ENCODE results near the gene LRP1B. TPM values are rescaled to one million over a fixed set of nuclear protein-coding genes. Genes with fewer than 3 reads are reported as not detected.

Gene LRP1B
- total RNA-seq, 1 donor from 2014 or later = 0.54 TPM

GRCh38 chr2:141475801-141476200 lies 655.0 kb downstream of the LRP1B start:
- no peaks in the 10 kb centered on the region for H3K27me3 Mint-ChIP-seq (ENCODE audit: low read depth)
- no peak for DNase-seq (ENCODE audit: low read depth, low spot score)
- H3K4me3 Mint-ChIP-seq = no peak overlapping the region
- no peaks in the 10 kb centered on the region for H3K4me1 Mint-ChIP-seq
- H3K36me3 Mint-ChIP-seq (ENCODE audit: low read depth) = no peaks in the 10 kb centered on the region
- H3K27ac Mint-ChIP-seq (ENCODE audit: unreplicated experiment) = no peak overlapping the region
- H3K9me3 Mint-ChIP-seq = no peaks in the 10 kb centered on the region
- TF ChIP-seq, protein P1, sequence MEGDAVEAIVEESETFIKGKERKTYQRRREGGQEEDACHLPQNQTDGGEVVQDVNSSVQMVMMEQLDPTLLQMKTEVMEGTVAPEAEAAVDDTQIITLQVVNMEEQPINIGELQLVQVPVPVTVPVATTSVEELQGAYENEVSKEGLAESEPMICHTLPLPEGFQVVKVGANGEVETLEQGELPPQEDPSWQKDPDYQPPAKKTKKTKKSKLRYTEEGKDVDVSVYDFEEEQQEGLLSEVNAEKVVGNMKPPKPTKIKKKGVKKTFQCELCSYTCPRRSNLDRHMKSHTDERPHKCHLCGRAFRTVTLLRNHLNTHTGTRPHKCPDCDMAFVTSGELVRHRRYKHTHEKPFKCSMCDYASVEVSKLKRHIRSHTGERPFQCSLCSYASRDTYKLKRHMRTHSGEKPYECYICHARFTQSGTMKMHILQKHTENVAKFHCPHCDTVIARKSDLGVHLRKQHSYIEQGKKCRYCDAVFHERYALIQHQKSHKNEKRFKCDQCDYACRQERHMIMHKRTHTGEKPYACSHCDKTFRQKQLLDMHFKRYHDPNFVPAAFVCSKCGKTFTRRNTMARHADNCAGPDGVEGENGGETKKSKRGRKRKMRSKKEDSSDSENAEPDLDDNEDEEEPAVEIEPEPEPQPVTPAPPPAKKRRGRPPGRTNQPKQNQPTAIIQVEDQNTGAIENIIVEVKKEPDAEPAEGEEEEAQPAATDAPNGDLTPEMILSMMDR (conservative IDR thresholded peaks at IDR 0.05) = no peak

GRCh38 chr2:141468761-141469160 lies 662.1 kb downstream of the LRP1B start:
- H3K4me1 Mint-ChIP-seq = no peaks in the 10 kb centered on the region
- DNase-seq (ENCODE audit: low read depth, low spot score) = no peak
- H3K4me3 Mint-ChIP-seq = no peak overlapping the region

GRCh38 chr2:141467331-141467730 lies 663.5 kb downstream of the LRP1B start:
- no peaks in the 10 kb centered on the region for H3K9me3 Mint-ChIP-seq
- no peak overlapping the region for H3K27ac Mint-ChIP-seq (ENCODE audit: unreplicated experiment)
- TF ChIP-seq, protein P1 (conservative IDR thresholded peaks at IDR 0.05) = no peak
- DNase-seq (ENCODE audit: low read depth, low spot score) = no peak
- H3K4me1 Mint-ChIP-seq = no peaks in the 10 kb centered on the region
- no peaks in the 10 kb centered on the region for H3K36me3 Mint-ChIP-seq (ENCODE audit: low read depth)
- H3K27me3 Mint-ChIP-seq (ENCODE audit: low read depth) = no peaks in the 10 kb centered on the region
- no peak overlapping the region for H3K4me3 Mint-ChIP-seq

More at GRCh38 chr2:141468761-141469160, 662.1 kb downstream of the LRP1B start:
- TF ChIP-seq, protein P1 (conservative IDR thresholded peaks at IDR 0.05) = no peak
- no peak overlapping the region for H3K27ac Mint-ChIP-seq (ENCODE audit: unreplicated experiment)
- no peaks in the 10 kb centered on the region for H3K36me3 Mint-ChIP-seq (ENCODE audit: low read depth)
- H3K9me3 Mint-ChIP-seq = no peaks in the 10 kb centered on the region
- H3K27me3 Mint-ChIP-seq (ENCODE audit: low read depth) = no peaks in the 10 kb centered on the region

GRCh38 chr2:141464995-141465394 lies 665.8 kb downstream of the LRP1B start:
- TF ChIP-seq, protein P1 (conservative IDR thresholded peaks at IDR 0.05) = no peak
- DNase-seq (ENCODE audit: low read depth, low spot score) = no peak
- H3K4me1 Mint-ChIP-seq = no peaks in the 10 kb centered on the region
- no peaks in the 10 kb centered on the region for H3K27me3 Mint-ChIP-seq (ENCODE audit: low read depth)
- no peak overlapping the region for H3K4me3 Mint-ChIP-seq
- H3K36me3 Mint-ChIP-seq (ENCODE audit: low read depth) = no peaks in the 10 kb centered on the region
- H3K27ac Mint-ChIP-seq (ENCODE audit: unreplicated experiment) = no peak overlapping the region
- H3K9me3 Mint-ChIP-seq = peaks cover 3% of the 10 kb centered on the region

DNA sequence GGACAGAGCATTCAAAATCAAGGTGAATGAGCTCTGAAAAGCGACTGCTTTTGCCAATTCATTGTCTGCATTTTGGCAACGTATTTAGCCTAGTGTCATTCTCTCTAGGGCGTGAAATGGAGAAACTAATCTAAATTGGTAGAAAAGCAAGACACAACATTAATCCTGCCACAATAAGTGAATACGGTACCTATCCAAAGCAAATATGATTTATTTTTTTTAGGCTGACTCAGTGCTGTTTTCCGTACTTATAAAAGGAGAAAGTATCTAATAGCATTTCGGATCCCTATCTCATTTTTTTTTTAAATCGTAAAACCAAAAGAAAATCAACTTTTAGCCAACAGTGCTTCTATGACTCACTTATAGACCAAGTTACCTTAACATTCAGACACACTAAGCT lies 672.5 kb downstream of the LRP1B start:
- H3K4me3 Mint-ChIP-seq = no peak overlapping the region
- TF ChIP-seq, protein P1 (conservative IDR thresholded peaks at IDR 0.05) = no peak
- no peak overlapping the region for H3K27ac Mint-ChIP-seq (ENCODE audit: unreplicated experiment)
- no peak for DNase-seq (ENCODE audit: low read depth, low spot score)
- peaks cover 3% of the 10 kb centered on the region for H3K9me3 Mint-ChIP-seq
- H3K27me3 Mint-ChIP-seq (ENCODE audit: low read depth) = no peaks in the 10 kb centered on the region
- peaks cover 4% of the 10 kb centered on the region for H3K4me1 Mint-ChIP-seq
- H3K36me3 Mint-ChIP-seq (ENCODE audit: low read depth) = no peaks in the 10 kb centered on the region

DNA sequence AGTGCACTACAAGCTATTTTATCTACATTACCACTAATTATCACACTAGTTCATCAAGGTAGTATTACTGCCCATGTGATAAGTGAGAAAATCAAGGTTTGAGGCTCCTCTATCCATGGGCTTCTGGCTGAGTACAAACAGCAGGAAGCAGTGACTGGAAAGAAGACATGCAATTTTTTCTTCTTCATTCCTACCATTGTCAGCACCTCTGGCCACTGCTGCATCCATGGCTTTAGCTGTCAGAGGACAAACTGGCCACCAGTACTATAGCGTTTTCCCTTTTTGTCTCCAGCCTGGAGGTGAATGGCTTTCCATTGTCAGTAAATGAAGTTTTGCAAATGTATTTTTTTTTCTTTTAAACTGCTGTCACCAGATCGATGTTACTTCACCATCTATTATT lies 674.9 kb downstream of the LRP1B start:
- TF ChIP-seq, protein P1 (conservative IDR thresholded peaks at IDR 0.05) = no peak

More for the DNA sequence above, 674.9 kb downstream of the LRP1B start:
- H3K36me3 Mint-ChIP-seq (ENCODE audit: low read depth) = no peaks in the 10 kb centered on the region
- H3K4me1 Mint-ChIP-seq = peaks cover 4% of the 10 kb centered on the region
- no peak for DNase-seq (ENCODE audit: low read depth, low spot score)
- H3K27me3 Mint-ChIP-seq (ENCODE audit: low read depth) = no peaks in the 10 kb centered on the region
- no peak overlapping the region for H3K4me3 Mint-ChIP-seq
- no peak overlapping the region for H3K27ac Mint-ChIP-seq (ENCODE audit: unreplicated experiment)
- peaks cover 3% of the 10 kb centered on the region for H3K9me3 Mint-ChIP-seq

Measured in neural crest cell (in vitro differentiated cells).